ENCODE results near the gene SLC27A5. TPM values are rescaled to one million over a fixed set of nuclear protein-coding genes. Genes with fewer than 3 reads are reported as not detected.
A peak's percentile ranks its signal among the peaks of the same experiment; 100 is the strongest.

Gene SLC27A5
- total and polyA plus RNA-seq, 2 of the 13 experiments (the other 11 are each of a cell fraction or from before 2014, with no cell fraction given), result 30.3 to 40.2 TPM

- TF ChIP-seq ZNF362 (CRISPR knock-in tag; IDR thresholded peaks at IDR 0.05; ENCODE audit: borderline replicate concordance) (no peak), BHLHE40 (IDR thresholded peaks at IDR 0.05; ENCODE audit: low read length) (no peak), ZNF24 (IDR thresholded peaks at IDR 0.05) (no peak), ZBTB44 (CRISPR knock-in tag; IDR thresholded peaks at IDR 0.05) (no peak), HCFC1 (IDR thresholded peaks at IDR 0.05; ENCODE audit: low read depth, low read length) (no peak), IRF2 (CRISPR knock-in tag; IDR thresholded peaks at IDR 0.05) (no peak), PREB (CRISPR knock-in tag; IDR thresholded peaks at IDR 0.05) (no peak), SPEN (CRISPR knock-in tag; IDR thresholded peaks at IDR 0.05; ENCODE audit: low read depth) (0 out of 2 replicates have a peak, but pooled peaks have one; percentile 35), PITX1 (CRISPR knock-in tag; IDR thresholded peaks at IDR 0.05) (no peak), CBX2 (IDR thresholded peaks at IDR 0.05; ENCODE audit: low read depth, low read length) (no peak), CBX2 (CRISPR knock-in tag; IDR thresholded peaks at IDR 0.05; ENCODE audit: low read depth) (no peak), AGO2 (optimal IDR thresholded peaks at IDR 0.05; ENCODE audit: low read depth, low read length) (peak; percentile 55)
- TF ChIP-seq, protein P1, sequence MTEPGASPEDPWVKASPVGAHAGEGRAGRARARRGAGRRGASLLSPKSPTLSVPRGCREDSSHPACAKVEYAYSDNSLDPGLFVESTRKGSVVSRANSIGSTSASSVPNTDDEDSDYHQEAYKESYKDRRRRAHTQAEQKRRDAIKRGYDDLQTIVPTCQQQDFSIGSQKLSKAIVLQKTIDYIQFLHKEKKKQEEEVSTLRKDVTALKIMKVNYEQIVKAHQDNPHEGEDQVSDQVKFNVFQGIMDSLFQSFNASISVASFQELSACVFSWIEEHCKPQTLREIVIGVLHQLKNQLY (CRISPR knock-in tag; IDR thresholded peaks at IDR 0.05), result no peak
These were observed 11.6 kb downstream of the SLC27A5 start (continued) for GRCh38 chr19:58500242-58500641.

All from HepG2 (cell line).